ENCODE results near the gene PINLYP. TPM values are rescaled to one million over a fixed set of nuclear protein-coding genes. Genes with fewer than 3 reads are reported as not detected.

PINLYP gene
- total RNA-seq, 1 donor from 2014 or later, result 9.5 TPM

GRCh38 chr19:43589277-43589676 is 13.7 kb downstream of the PINLYP start:
- DNase-seq (ENCODE audit: low read depth, low spot score), result no peak
- no peaks in the 10 kb centered on the region for H3K27me3 Mint-ChIP-seq (ENCODE audit: low read depth)
- no peak overlapping the region for H3K27ac Mint-ChIP-seq (ENCODE audit: unreplicated experiment)
- H3K9me3 Mint-ChIP-seq, result no peaks in the 10 kb centered on the region
- H3K4me1 Mint-ChIP-seq, result peaks cover 12% of the 10 kb centered on the region
- H3K4me3 Mint-ChIP-seq, result no peak overlapping the region
- H3K36me3 Mint-ChIP-seq (ENCODE audit: low read depth), result peaks cover 10% of the 10 kb centered on the region
- TF ChIP-seq, protein P1, sequence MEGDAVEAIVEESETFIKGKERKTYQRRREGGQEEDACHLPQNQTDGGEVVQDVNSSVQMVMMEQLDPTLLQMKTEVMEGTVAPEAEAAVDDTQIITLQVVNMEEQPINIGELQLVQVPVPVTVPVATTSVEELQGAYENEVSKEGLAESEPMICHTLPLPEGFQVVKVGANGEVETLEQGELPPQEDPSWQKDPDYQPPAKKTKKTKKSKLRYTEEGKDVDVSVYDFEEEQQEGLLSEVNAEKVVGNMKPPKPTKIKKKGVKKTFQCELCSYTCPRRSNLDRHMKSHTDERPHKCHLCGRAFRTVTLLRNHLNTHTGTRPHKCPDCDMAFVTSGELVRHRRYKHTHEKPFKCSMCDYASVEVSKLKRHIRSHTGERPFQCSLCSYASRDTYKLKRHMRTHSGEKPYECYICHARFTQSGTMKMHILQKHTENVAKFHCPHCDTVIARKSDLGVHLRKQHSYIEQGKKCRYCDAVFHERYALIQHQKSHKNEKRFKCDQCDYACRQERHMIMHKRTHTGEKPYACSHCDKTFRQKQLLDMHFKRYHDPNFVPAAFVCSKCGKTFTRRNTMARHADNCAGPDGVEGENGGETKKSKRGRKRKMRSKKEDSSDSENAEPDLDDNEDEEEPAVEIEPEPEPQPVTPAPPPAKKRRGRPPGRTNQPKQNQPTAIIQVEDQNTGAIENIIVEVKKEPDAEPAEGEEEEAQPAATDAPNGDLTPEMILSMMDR (conservative IDR thresholded peaks at IDR 0.05), result no peak

DNA sequence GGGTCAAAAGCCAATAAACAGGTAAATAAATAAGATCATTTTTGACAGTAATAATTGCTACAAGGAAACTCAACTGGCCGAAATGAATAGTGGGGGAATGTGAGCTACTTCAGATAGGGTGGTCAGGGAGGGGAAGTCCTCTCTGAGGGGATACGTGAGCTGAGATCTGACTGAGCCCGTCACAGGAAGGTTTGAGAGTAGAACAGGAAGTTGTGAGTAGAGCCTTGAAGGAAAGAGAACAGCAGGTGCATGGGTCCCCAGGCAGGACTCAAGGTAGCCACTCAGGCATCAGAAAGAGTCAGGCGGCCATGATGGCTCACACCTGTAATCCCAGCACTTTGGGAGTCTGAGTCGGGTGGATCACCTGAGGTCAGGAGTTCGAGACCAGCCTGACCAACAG is 14.1 kb downstream of the PINLYP start:
- peak overlapping the region; percentile 49 for H3K4me3 Mint-ChIP-seq
- no peak overlapping the region for H3K27ac Mint-ChIP-seq (ENCODE audit: unreplicated experiment)
- peaks cover 9% of the 10 kb centered on the region for H3K4me1 Mint-ChIP-seq
- no peaks in the 10 kb centered on the region for H3K9me3 Mint-ChIP-seq
- TF ChIP-seq, protein P1 (conservative IDR thresholded peaks at IDR 0.05), result no peak
- no peaks in the 10 kb centered on the region for H3K27me3 Mint-ChIP-seq (ENCODE audit: low read depth)
- peaks cover 10% of the 10 kb centered on the region for H3K36me3 Mint-ChIP-seq (ENCODE audit: low read depth)
- DNase-seq (ENCODE audit: low read depth, low spot score), result no peak

DNA sequence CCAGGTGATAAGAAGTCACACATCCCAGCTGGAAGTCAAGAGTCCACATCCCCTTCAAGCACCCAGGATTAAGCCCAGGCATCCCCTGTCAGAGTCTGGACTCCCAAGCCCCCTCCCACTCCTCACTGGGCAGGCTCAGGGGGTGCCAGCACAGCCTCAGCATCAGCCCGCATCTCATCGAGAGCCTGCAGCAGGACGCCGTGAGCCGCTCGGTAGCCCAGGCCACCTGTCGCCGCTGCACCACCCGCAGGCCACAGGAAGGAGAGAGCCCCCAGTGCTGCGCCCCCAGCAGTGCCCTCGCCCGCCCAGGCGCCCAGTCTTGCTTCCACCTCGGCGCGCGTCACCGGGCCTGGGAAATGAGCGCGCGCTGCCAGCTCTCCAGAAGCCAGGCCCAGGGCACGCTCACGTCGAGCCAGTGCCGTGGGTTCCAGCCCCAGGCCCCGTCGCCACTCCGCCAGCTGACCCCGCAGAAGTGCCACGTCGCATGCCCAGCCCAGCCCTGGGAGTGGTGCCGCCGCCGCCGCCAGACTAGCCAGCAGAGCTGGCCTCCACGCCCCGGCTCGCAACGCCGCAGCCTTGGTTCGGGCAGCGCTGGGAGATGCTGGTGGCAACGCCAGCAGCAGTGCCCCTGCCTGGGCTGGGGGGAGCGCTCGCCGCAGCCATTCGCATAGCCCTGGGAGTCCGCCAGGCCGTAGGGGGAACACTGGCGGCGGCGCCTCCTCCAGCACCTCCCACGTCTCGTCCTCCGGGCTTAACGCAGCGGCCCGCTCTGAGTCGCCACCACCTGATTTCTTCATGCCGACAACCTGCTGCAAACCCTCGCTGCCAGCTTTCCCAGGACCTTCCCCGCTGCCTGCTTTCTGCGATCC is 16.5 kb downstream of the PINLYP start:
- no peak overlapping the region for H3K4me3 Mint-ChIP-seq
- no peaks in the 10 kb centered on the region for H3K9me3 Mint-ChIP-seq
- no peak for DNase-seq (ENCODE audit: low read depth, low spot score)
- peaks cover 29% of the 10 kb centered on the region for H3K4me1 Mint-ChIP-seq
- TF ChIP-seq, protein P1 (conservative IDR thresholded peaks at IDR 0.05), result no peak
- peaks cover 10% of the 10 kb centered on the region for H3K36me3 Mint-ChIP-seq (ENCODE audit: low read depth)
- peaks cover 7% of the 10 kb centered on the region for H3K27me3 Mint-ChIP-seq (ENCODE audit: low read depth)
- no peak overlapping the region for H3K27ac Mint-ChIP-seq (ENCODE audit: unreplicated experiment)

GRCh38 chr19:43592800-43593350 is 17.3 kb downstream of the PINLYP start:
- no peak for DNase-seq (ENCODE audit: low read depth, low spot score)
- H3K27ac Mint-ChIP-seq (ENCODE audit: unreplicated experiment), result peak overlapping the region; percentile 68
- peaks cover 10% of the 10 kb centered on the region for H3K36me3 Mint-ChIP-seq (ENCODE audit: low read depth)
- H3K4me1 Mint-ChIP-seq, result peaks cover 36% of the 10 kb centered on the region
- TF ChIP-seq, protein P1 (conservative IDR thresholded peaks at IDR 0.05), result no peak
- H3K27me3 Mint-ChIP-seq (ENCODE audit: low read depth), result peaks cover 7% of the 10 kb centered on the region
- H3K9me3 Mint-ChIP-seq, result no peaks in the 10 kb centered on the region
- H3K4me3 Mint-ChIP-seq, result no peak overlapping the region

DNA sequence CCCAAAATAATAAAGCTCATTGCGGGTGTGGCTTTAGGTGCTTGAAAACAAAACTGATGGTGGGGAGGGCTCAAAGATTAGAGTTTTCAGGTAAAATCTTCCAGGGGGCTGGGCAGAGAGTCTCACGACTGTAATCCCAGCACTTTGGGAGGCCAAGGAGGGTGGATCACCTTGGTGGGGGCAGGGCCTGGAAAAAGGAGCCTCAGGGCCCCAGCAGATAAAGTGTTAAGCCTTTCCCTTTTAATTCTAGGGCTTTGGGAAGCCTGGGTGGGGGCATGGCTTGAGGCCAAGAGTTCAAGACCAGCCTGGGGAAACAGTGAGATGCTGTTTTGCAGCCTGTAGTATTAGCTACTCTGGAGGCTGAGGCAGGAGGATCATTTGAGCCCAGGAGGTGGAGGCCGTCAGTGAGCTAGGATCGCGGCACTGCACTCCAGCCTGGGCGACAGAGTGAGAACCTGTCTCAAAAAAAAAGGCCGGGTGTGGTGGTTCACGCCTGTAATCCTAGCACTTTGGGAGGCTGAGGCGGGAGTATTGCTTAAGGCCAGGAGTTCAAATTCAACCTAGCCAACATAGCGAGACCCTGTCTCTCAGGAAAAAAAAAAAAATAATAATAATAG is 18.6 kb downstream of the PINLYP start:
- H3K27me3 Mint-ChIP-seq (ENCODE audit: low read depth), result peaks cover 7% of the 10 kb centered on the region

More for the DNA sequence above, 18.6 kb downstream of the PINLYP start:
- H3K4me1 Mint-ChIP-seq, result peaks cover 39% of the 10 kb centered on the region
- H3K36me3 Mint-ChIP-seq (ENCODE audit: low read depth), result peaks cover 8% of the 10 kb centered on the region
- no peak for DNase-seq (ENCODE audit: low read depth, low spot score)
- peak overlapping the region; percentile 31 for H3K27ac Mint-ChIP-seq (ENCODE audit: unreplicated experiment)
- TF ChIP-seq, protein P1 (conservative IDR thresholded peaks at IDR 0.05), result no peak
- no peaks in the 10 kb centered on the region for H3K9me3 Mint-ChIP-seq
- peak overlapping the region; percentile 99 for H3K4me3 Mint-ChIP-seq

Data from neural crest cell (in vitro differentiated cells).